NCI-H2107 treated with DMSO at 0.1 percent for 48 hours (cell line): Measurements from ENCODE around the gene DGKD.
"Not testable (repeated sequence)": the region's sequence is repeated elsewhere in the genome, so short reads cannot be mapped to it uniquely, and the experiment has no call there.

Experiments
- DNase-seq: peaks from one replicate; lab custom pipeline; 2025; ENCODE audit not compliant: unreplicated experiment; lab: John Stamatoyannopoulos, UW

DGKD gene

GRCh38 chr2:233358947-233359346, 4.7 kb downstream of the DGKD start:
- DNase-seq = no peak

- DNase-seq = no peak
Observed at GRCh38 chr2:233359823-233360222, 5.5 kb downstream of the DGKD start.

GRCh38 chr2:233360771-233361176, 6.5 kb downstream of the DGKD start:
- DNase-seq = no peak

GRCh38 chr2:233361297-233361696, 7.0 kb downstream of the DGKD start:
- no peak for DNase-seq

- no peak for DNase-seq
Observed at GRCh38 chr2:233362742-233363141, 8.4 kb downstream of the DGKD start.

GRCh38 chr2:233363744-233364235, 9.5 kb downstream of the DGKD start:
- no peak for DNase-seq

- no peak for DNase-seq
Observed at GRCh38 chr2:233365861-233366520, 11.7 kb downstream of the DGKD start.

- DNase-seq = no peak
Observed at GRCh38 chr2:233367586-233367985, 13.3 kb downstream of the DGKD start.

- no peak for DNase-seq
Observed at GRCh38 chr2:233368756-233369155, 14.5 kb downstream of the DGKD start.

- DNase-seq = no peak
Observed at GRCh38 chr2:233369462-233369861, 15.2 kb downstream of the DGKD start.

GRCh38 chr2:233369897-233370685, 15.8 kb downstream of the DGKD start:
- DNase-seq = no peak

GRCh38 chr2:233371641-233372040, 17.3 kb downstream of the DGKD start:
- DNase-seq = no peak

- DNase-seq = no peak
Observed at GRCh38 chr2:233372855-233373254, 18.6 kb downstream of the DGKD start.

- DNase-seq = no peak
Observed at GRCh38 chr2:233373316-233373715, 19.0 kb downstream of the DGKD start.

- DNase-seq = not testable (repeated sequence)
Observed at GRCh38 chr2:233374776-233375175, 20.5 kb downstream of the DGKD start.

- DNase-seq = no peak
Observed at GRCh38 chr2:233375490-233376314, 21.4 kb downstream of the DGKD start.

GRCh38 chr2:233379034-233379433, 24.7 kb downstream of the DGKD start:
- DNase-seq = no peak

- DNase-seq = no peak
Observed at GRCh38 chr2:233379441-233379840, 25.1 kb downstream of the DGKD start.

- DNase-seq = no peak
Observed at GRCh38 chr2:233380132-233380895, 26.0 kb downstream of the DGKD start.

GRCh38 chr2:233380995-233381637, 26.8 kb downstream of the DGKD start:
- no peak for DNase-seq
